Endometrial microvascular endothelial cells (primary cell): Measurements from ENCODE around the gene MED16. TPM values are rescaled to one million over a fixed set of nuclear protein-coding genes. Genes with fewer than 3 reads are reported as not detected.

Experiments used
- in situ Hi-C: cut with HindIII; loops from 2 replicates; pipeline ENCODE4 v1.10.0; 2017; ENCODE audit warnings: low sequenced_read_pairs, low pct_unique_long_range_greater_than_20kb; ENCODE audit errors: inconsistent ontology term
- total RNA-seq: library from RNA; depleted of rRNA; stranded (reverse); fragments of >200 nt; gene quantifications from one replicate; pipeline ENCODE4 v1.2.3, GENCODE V29; 2015; ENCODE audit errors: inconsistent ontology term

The MED16 gene
- total RNA-seq = 48.9 TPM

- in situ Hi-C loops = no loop called here
Observed at GRCh38 chr19:892894-893689, at the start of gene MED16, which contains the start of gene RNU6-9. TSS of gene MED16 (minus strand) at chr19:893187. CDS start at chr19:891131, 2,056 bp downstream. TSS of gene RNU6-9 (plus strand) at chr19:893484.

GRCh38 chr19:942133-942645, 49.2 kb upstream of the MED16 start:
- in situ Hi-C loops = no loop called here

- in situ Hi-C loops = no loop called here
Observed at GRCh38 chr19:941292-942132, 48.5 kb upstream of the MED16 start.

- in situ Hi-C loops = no loop called here
Observed at GRCh38 chr19:940591-941291, 47.8 kb upstream of the MED16 start.

GRCh38 chr19:939922-940321, 46.9 kb upstream of the MED16 start:
- in situ Hi-C loops = no loop called here

GRCh38 chr19:939439-939838, 46.5 kb upstream of the MED16 start:
- in situ Hi-C loops = no loop called here

- in situ Hi-C loops = no loop called here
Observed at GRCh38 chr19:938233-938923, 45.4 kb upstream of the MED16 start.

- in situ Hi-C loops = no loop called here
Observed at GRCh38 chr19:937259-937694, 44.3 kb upstream of the MED16 start.

- in situ Hi-C loops = no loop called here
Observed at GRCh38 chr19:936175-936546, 43.2 kb upstream of the MED16 start.

- in situ Hi-C loops = no loop called here
Observed at GRCh38 chr19:934865-935479, 42.0 kb upstream of the MED16 start.

GRCh38 chr19:934197-934840, 41.3 kb upstream of the MED16 start:
- in situ Hi-C loops = no loop called here

GRCh38 chr19:933553-933882, 40.5 kb upstream of the MED16 start:
- in situ Hi-C loops = no loop called here

GRCh38 chr19:932648-933552, 39.9 kb upstream of the MED16 start:
- in situ Hi-C loops = no loop called here

GRCh38 chr19:931860-932647, 39.1 kb upstream of the MED16 start:
- in situ Hi-C loops = no loop called here

GRCh38 chr19:929891-930258, 36.9 kb upstream of the MED16 start:
- in situ Hi-C loops = no loop called here

- in situ Hi-C loops = no loop called here
Observed at GRCh38 chr19:929203-929890, 36.4 kb upstream of the MED16 start.
